GM12892 (cell line): ENCODE results near the gene SNX25.

Experiments used
- DNase-seq: peaks from one replicate; pipeline ENCODE4 v3.0.0; 2011; ENCODE audit not compliant: insufficient read length
- FAIRE-seq: peaks from 2 replicates; lab custom pipeline; 2011; peaks lifted over from hg19 to GRCh38; lab: Jason Lieb, UNC
- POLR2A ChIP-seq: IDR thresholded peaks from 2 replicates; pipeline ENCODE4 v1.6.1; 2011; ENCODE audit warnings: low read depth, low read length, control low read depth
- POLR2AphosphoS5 ChIP-seq: IDR thresholded peaks from 2 replicates; pipeline ENCODE4 v1.6.1; 2011; ENCODE audit warnings: low read depth, low read length, control low read depth
- TAF1 ChIP-seq: IDR thresholded peaks from 2 replicates; pipeline ENCODE4 v1.6.1; 2011; ENCODE audit warnings: low read depth, mild to moderate bottlenecking, control low read depth, low read length, borderline replicate concordance

SNX25 gene

DNA sequence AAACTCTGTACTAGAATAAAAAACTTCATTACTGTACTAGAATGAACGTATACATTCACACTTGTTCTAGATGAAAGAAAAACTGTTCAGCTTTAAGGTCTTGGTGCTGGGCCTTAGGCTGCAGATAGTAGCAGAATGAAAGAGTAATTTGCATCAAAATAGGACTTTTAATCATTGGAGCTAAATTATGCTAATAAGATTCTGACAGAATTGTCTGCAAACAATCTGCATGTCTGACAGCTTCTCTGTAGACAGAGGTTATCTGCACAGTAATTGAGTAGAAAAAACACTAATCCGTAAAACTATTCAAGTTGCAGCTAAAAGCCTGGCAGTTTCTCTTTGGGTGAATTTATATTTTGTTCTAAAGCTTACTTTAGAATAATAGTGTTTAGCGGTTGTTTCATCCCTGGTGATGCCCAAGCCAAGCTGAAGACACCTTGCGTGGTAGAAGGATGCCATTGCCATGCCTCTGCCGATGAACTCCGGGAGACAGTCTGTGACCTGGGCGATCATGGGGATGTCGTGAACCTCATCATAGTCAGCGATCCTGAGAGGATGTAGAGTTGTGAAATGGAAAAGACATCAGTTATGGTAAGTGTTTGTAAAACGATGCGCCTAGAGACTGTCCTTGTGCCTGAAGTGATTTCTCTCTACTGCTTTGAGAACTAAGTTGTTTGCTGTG, 161.0 kb downstream of the SNX25 start:
- DNase-seq, result no peak
- FAIRE-seq, result no peak

GRCh38 chr4:185371702-185372101, 162.3 kb downstream of the SNX25 start:
- no peak for FAIRE-seq

More for the DNA sequence above, 161.0 kb downstream of the SNX25 start:
- TF ChIP-seq TAF1, result no peak
- peak; percentile 76 for TF ChIP-seq POLR2AphosphoS5

DNA sequence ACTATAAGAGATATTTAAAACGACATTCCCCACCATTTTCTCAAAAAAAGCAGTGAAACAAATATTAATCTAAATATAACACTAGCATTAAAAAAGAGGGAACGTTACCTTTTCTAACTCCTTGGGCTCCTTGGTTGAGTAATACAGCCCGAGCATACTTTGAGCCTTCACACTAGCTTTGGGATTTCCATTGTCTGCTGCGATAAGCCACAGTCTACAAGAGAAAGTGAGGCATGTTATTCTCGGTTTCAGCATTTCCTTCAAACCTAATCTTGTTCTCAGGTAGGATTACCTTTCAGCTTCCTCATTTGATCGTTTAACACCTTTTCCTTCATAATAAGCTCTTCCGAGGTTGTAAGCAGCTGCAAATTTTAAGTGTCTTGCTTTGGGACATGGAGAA, 164.6 kb downstream of the SNX25 start:
- TF ChIP-seq TAF1 (no peak), POLR2A (no peak), POLR2AphosphoS5 (no peak)
- FAIRE-seq, result no peak
- DNase-seq, result no peak

More at GRCh38 chr4:185371702-185372101, 162.3 kb downstream of the SNX25 start:
- 0 out of 2 replicates have a peak, but pooled peaks have one; percentile 18 for TF ChIP-seq POLR2A
- TF ChIP-seq TAF1, result no peak
- TF ChIP-seq POLR2AphosphoS5, result no peak
- DNase-seq, result no peak

GRCh38 chr4:185374573-185374972, 165.2 kb downstream of the SNX25 start:
- DNase-seq (no peak), FAIRE-seq (peak; percentile 36)
- no peak for TF ChIP-seq TAF1
- no peak for TF ChIP-seq POLR2A
- TF ChIP-seq POLR2AphosphoS5, result no peak

DNA sequence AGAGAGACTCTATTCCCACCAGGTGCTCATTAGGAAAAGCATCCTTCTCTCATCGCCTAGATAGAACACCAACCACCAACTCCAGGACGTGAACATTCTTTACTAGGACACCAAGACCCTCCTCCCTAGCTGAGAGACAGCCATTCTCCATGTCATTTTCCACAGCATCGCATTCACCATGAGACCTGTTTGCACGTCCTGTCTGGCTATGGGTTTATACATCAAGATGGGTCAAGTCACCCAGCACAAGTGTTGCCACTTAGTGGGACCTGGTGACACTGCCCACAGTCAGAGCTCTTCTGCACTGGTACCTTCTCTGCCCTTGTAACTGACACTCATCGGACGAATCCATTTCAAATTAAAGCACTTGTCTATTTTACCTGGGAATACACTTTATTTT, 168.9 kb downstream of the SNX25 start:
- no peak for DNase-seq
- peak; percentile 50 for FAIRE-seq
- TF ChIP-seq POLR2A, result no peak
- TF ChIP-seq TAF1, result no peak
- TF ChIP-seq POLR2AphosphoS5, result peak; percentile 69

- TF ChIP-seq POLR2AphosphoS5 (0 out of 2 replicates have a peak, but pooled peaks have one; percentile 64), TAF1 (no peak), POLR2A (no peak; the same call in 1 of the 2 replicates)
- DNase-seq (no peak), FAIRE-seq (no peak)
Observed at GRCh38 chr4:185379326-185380295, 170.2 kb downstream of the SNX25 start.

DNA sequence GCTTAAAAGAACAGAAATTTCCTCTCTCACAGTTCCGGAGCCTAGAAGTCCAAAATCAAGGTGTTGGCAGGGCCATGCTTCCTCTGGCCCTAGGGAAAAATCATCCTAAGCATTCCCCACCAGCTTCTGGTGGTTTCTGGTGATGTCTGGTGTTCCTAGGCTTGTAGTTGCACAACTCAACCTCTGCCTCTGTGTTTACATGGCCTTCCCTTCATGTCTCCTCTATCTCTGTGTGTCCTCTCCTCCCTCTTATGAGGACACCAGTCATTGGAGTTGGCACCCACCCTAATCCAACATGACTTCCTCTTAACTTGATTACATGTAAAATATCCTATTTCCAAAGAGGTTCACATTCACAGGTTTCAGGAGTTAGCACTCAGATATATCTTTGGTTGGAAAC, 170.9 kb downstream of the SNX25 start:
- TF ChIP-seq POLR2A (peak; percentile 30; the same call in 1 of the 2 replicates), TAF1 (no peak), POLR2AphosphoS5 (peak; percentile 21; the same call in 1 of the 2 replicates)
- no peak for DNase-seq
- FAIRE-seq, result no peak

GRCh38 chr4:185381288-185382196, 172.1 kb downstream of the SNX25 start:
- no peak for DNase-seq
- TF ChIP-seq TAF1 (no peak), POLR2A (no peak), POLR2AphosphoS5 (no peak)
- FAIRE-seq, result no peak

DNA sequence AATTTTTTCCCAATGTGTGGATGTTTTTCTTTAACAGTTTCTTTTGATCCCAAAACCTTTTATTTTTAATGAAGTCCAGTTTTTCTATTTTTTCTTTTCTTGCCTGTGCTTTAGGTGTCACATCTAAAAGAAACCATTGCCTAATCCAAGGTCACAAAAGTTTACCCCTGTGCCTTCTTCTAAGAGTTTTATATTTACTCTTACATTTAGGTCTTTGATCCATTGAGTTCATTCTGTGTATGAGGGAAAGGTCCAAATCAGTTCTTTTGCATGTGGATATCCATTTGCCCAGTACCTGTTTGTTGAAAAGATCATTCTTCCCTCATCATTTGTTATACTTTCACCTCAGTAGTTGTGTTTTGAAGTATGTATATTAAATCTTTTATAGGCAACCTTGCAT, 173.4 kb downstream of the SNX25 start:
- TF ChIP-seq POLR2A (no peak), POLR2AphosphoS5 (no peak)
- FAIRE-seq (no peak), DNase-seq (no peak)

GRCh38 chr4:185383451-185383850, 174.1 kb downstream of the SNX25 start:
- no peak for DNase-seq
- TF ChIP-seq POLR2A, result no peak
- TF ChIP-seq TAF1, result no peak
- TF ChIP-seq POLR2AphosphoS5, result no peak; the same call in 1 of the 2 replicates
- FAIRE-seq, result no peak

DNA sequence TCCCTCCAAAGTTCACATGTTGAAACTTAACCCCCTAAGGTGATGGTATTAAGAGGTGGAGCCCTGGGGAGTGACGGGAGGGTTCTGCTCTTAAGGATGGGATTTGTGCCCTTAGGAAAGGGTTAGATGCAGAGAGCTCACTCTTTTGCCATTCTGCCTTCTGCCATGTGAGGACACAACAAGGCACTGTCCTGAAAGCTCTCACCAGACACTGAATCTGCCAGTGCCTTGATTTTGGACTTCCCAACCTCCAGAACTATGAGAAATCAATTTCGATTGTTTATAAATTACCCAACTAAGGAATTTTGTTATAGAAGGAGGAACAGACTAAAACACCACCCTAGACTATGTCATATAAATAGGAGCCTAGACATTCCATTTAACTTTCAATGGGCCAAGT, 174.7 kb downstream of the SNX25 start:
- FAIRE-seq (no peak), DNase-seq (no peak)
- peak; percentile 16; the same call in 1 of the 2 replicates for TF ChIP-seq POLR2A
- TF ChIP-seq POLR2AphosphoS5, result no peak
